Inferior parietal cortex (tissue), 1 donor: ENCODE results near the gene IRS4.

ENCODE experiments used
- DNase-seq: peaks from one replicate; pipeline ENCODE4 v3.0.0-alpha.2; 2016; ENCODE audit errors: extremely low spot score

Gene IRS4

GRCh38 chrX:108736509-108737479, at the start of gene IRS4:
IRS4 (minus strand) TSS chrX:108736563.
- no peak for DNase-seq

GRCh38 chrX:108772549-108772948, 36.2 kb upstream of the IRS4 start:
- no peak for DNase-seq

- no peak for DNase-seq
Observed at GRCh38 chrX:108763559-108763958, 27.2 kb upstream of the IRS4 start.

GRCh38 chrX:108740299-108740774, 4.0 kb upstream of the IRS4 start:
- DNase-seq, result no peak

- no peak for DNase-seq
Observed at GRCh38 chrX:108737754-108738153, 1.4 kb upstream of the IRS4 start.

- DNase-seq, result no peak
Observed at GRCh38 chrX:108735679-108736508, 469 bp downstream of the IRS4 start.

GRCh38 chrX:108735091-108735678, 1.2 kb downstream of the IRS4 start:
- no peak for DNase-seq

GRCh38 chrX:108734426-108734825, 1.9 kb downstream of the IRS4 start:
- no peak for DNase-seq

GRCh38 chrX:108732630-108733321, 3.6 kb downstream of the IRS4 start:
- no peak for DNase-seq

GRCh38 chrX:108731153-108731552, 5.2 kb downstream of the IRS4 start:
- no peak for DNase-seq

- no peak for DNase-seq
Observed at GRCh38 chrX:108726748-108727147, 9.6 kb downstream of the IRS4 start.

- DNase-seq, result no peak
Observed at GRCh38 chrX:108722561-108722960, 13.8 kb downstream of the IRS4 start.

GRCh38 chrX:108712886-108713285, 23.5 kb downstream of the IRS4 start:
- DNase-seq, result no peak

GRCh38 chrX:108704839-108705238, 31.5 kb downstream of the IRS4 start:
- DNase-seq, result no peak

GRCh38 chrX:108702530-108702929, 33.8 kb downstream of the IRS4 start:
- no peak for DNase-seq

- no peak for DNase-seq
Observed at GRCh38 chrX:108701633-108702032, 34.7 kb downstream of the IRS4 start.

- peak; percentile 49 for DNase-seq
Observed at GRCh38 chrX:108699368-108699767, 37.0 kb downstream of the IRS4 start.

- DNase-seq, result no peak
Observed at GRCh38 chrX:108696690-108697089, 39.7 kb downstream of the IRS4 start.
